ENCODE data around the gene AP3S2.

GRCh38 chr15:89855948-89856347 is 37.8 kb downstream of the AP3S2 start:
- no peak for TF ChIP-seq CTCF (IDR thresholded peaks at IDR 0.05)
- no peak for TF ChIP-seq POLR2A (IDR thresholded peaks at IDR 0.05)

Measured in testis (tissue), 2 donors.